Osteocyte (in vitro differentiated cells): Measurements from ENCODE around the gene MAGIX. TPM values are rescaled to one million over a fixed set of nuclear protein-coding genes. Genes with fewer than 3 reads are reported as not detected.

Experiments used
- DNase-seq: peaks from one replicate; pipeline ENCODE4 v3.0.0; 2021; ENCODE audit warnings: mixed read lengths; ENCODE audit not compliant: unreplicated experiment; ENCODE audit errors: extremely low spot score
- H3K27ac Mint-ChIP-seq: one replicate; pipeline ENCODE4 v1.8.0; 2021; ENCODE audit warnings: mild to moderate bottlenecking, mixed read lengths; ENCODE audit not compliant: unreplicated experiment
- H3K27me3 Mint-ChIP-seq: one replicate; pipeline ENCODE4 v1.8.0; 2021; ENCODE audit warnings: mixed read lengths; ENCODE audit not compliant: unreplicated experiment
- H3K36me3 Mint-ChIP-seq: one replicate; pipeline ENCODE4 v1.8.0; 2021; ENCODE audit warnings: mixed read lengths; ENCODE audit not compliant: unreplicated experiment
- H3K4me1 Mint-ChIP-seq: one replicate; pipeline ENCODE4 v1.8.0; 2021; ENCODE audit warnings: mixed read lengths; ENCODE audit not compliant: unreplicated experiment
- H3K4me3 Mint-ChIP-seq: one replicate; pipeline ENCODE4 v1.8.0; 2021; ENCODE audit warnings: mild to moderate bottlenecking, moderate library complexity, mixed read lengths; ENCODE audit not compliant: unreplicated experiment
- H3K9me3 Mint-ChIP-seq: one replicate; pipeline ENCODE4 v1.8.0; 2021; ENCODE audit warnings: mixed read lengths; ENCODE audit not compliant: unreplicated experiment
- long read RNA-seq: library from polyadenylated mRNA; unstranded; transcript quantifications from one replicate; pipeline ENCODE4 v2.0.0, GENCODE V29; 2021
- total RNA-seq: library from RNA; stranded (reverse); gene quantifications from 2 replicates; pipeline ENCODE4 v1.2.1, GENCODE V29; 2021
- TF ChIP-seq, protein P1 (sequence below): fragments of 200-600 bp; sonication (generic); IDR thresholded peaks from 2 replicates; pipeline ENCODE4 v1.5.0; 2021; ENCODE audit warnings: antibody characterized with exemption, mild to moderate bottlenecking, moderate library complexity

Gene MAGIX
- total RNA-seq = 1.2 and 2.3 TPM in 2 replicates
- long read RNA-seq, partial matches to known transcripts = 0 of 1 reads
- long read RNA-seq, other reads (novel, unspliced or antisense) = 0 of 1 reads

DNA sequence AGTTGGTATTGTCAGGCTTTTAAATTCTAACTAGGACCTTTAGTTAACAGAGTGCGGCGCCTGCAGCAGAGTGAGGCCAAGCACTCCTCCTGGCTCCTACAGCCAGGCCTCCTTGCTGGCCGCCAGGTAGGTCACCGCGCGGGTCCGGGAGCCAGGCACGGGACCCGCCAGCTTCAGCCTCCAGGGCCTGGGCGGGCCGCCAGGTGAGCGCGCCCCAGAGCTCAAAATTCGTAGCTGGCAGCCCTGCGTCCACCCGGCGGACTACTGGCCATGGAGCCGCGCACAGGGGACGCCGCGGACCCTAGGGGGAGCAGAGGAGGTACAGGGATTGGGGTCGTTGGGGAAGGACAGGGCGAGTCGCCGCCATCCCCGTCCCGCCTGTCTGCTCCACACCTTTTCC lies at the start of gene MAGIX:
Gene MAGIX, plus strand, starts transcription at position 139 of the 400 bp plus-strand sequence. Its CDS starts 132 bp downstream, at position 271.
- Mint-ChIP-seq H3K4me3 (peak within 1 kb of the TSS; percentile 71), H3K27ac (peak within 1 kb of the TSS; percentile 83), H3K27me3 (no peaks in the 10 kb centered on the region), H3K36me3 (no peaks in the 10 kb centered on the region), H3K4me1 (peaks cover 26% of the 10 kb centered on the region), H3K9me3 (peaks cover 3% of the 10 kb centered on the region)
- no peak for DNase-seq
- TF ChIP-seq, protein P1, sequence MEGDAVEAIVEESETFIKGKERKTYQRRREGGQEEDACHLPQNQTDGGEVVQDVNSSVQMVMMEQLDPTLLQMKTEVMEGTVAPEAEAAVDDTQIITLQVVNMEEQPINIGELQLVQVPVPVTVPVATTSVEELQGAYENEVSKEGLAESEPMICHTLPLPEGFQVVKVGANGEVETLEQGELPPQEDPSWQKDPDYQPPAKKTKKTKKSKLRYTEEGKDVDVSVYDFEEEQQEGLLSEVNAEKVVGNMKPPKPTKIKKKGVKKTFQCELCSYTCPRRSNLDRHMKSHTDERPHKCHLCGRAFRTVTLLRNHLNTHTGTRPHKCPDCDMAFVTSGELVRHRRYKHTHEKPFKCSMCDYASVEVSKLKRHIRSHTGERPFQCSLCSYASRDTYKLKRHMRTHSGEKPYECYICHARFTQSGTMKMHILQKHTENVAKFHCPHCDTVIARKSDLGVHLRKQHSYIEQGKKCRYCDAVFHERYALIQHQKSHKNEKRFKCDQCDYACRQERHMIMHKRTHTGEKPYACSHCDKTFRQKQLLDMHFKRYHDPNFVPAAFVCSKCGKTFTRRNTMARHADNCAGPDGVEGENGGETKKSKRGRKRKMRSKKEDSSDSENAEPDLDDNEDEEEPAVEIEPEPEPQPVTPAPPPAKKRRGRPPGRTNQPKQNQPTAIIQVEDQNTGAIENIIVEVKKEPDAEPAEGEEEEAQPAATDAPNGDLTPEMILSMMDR = no peak

DNA sequence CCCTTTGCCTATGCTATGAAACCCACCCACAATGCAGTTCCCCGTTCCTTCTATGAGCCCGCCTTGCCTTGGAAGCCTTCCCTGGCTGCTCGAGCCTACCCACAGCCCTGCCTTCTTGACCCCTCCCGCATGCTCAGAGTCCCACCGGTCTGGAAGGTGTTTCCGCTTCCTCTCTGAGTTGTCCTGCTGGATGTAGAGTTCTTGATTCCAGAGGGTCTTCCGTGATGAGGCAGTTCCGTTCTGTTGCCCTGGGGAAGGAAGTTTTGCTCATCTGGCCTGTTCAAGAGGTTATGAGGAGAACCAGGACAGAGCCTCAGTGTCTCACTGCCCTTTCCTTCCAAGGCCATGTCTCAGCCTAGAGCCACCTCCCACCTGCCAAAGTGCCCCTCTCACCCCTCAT lies 46.5 kb upstream of the MAGIX start:
- H3K9me3 Mint-ChIP-seq = peaks cover 5% of the 10 kb centered on the region
- no peaks in the 10 kb centered on the region for H3K27me3 Mint-ChIP-seq
- H3K27ac Mint-ChIP-seq = no peak overlapping the region
- H3K4me3 Mint-ChIP-seq = no peak overlapping the region
- no peaks in the 10 kb centered on the region for H3K4me1 Mint-ChIP-seq
- TF ChIP-seq, protein P1 = no peak
- H3K36me3 Mint-ChIP-seq = peaks cover 18% of the 10 kb centered on the region
- no peak for DNase-seq

DNA sequence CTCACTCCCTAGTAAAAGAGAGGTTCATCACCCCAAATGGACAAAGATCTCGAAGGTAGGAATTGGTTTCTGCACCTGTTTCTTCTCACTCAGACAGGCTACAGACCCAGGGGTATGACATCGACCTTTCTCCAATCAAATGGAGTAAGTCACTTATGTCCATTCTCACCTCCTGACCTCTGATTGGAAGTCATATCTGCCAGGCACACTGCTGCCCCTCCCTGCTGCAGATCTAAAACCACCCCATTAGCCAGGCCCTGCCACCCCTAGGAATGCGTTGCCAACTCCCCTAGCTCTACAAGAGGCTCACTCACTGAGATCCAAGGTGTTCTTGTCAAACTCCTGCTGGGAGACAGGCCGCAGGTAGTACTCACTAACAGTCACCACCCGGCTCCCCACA lies 45.8 kb upstream of the MAGIX start:
- Mint-ChIP-seq H3K9me3 (peaks cover 5% of the 10 kb centered on the region), H3K27ac (no peak overlapping the region)
- TF ChIP-seq, protein P1 = no peak

DNA sequence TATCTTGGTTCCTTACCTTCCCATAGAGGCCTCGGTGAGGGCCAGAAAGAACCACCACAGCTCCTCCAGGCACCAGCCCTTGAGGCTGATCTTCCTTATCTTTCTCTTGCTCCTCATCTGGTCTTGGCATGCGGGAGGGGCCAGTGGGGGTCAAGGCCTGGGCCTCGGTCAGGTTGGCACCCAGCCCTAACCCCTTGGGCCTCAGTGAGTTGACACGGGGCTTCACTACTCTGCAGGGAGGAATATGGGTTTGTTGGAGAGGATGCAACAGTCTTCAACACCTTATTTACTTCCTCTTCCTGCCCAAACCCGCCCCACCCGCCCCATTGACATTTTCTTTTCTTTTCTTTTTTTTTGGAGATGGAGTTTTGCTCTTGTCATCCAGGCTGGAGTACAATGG lies 45.0 kb upstream of the MAGIX start:
- Mint-ChIP-seq H3K4me3 (no peak overlapping the region), H3K36me3 (peaks cover 15% of the 10 kb centered on the region), H3K27me3 (no peaks in the 10 kb centered on the region), H3K4me1 (no peaks in the 10 kb centered on the region), H3K27ac (no peak overlapping the region), H3K9me3 (peaks cover 5% of the 10 kb centered on the region)
- no peak for DNase-seq
- TF ChIP-seq, protein P1 = no peak

More for the DNA sequence above, 45.8 kb upstream of the MAGIX start:
- Mint-ChIP-seq H3K4me3 (no peak overlapping the region), H3K4me1 (no peaks in the 10 kb centered on the region), H3K36me3 (peaks cover 18% of the 10 kb centered on the region), H3K27me3 (no peaks in the 10 kb centered on the region)
- DNase-seq = no peak

DNA sequence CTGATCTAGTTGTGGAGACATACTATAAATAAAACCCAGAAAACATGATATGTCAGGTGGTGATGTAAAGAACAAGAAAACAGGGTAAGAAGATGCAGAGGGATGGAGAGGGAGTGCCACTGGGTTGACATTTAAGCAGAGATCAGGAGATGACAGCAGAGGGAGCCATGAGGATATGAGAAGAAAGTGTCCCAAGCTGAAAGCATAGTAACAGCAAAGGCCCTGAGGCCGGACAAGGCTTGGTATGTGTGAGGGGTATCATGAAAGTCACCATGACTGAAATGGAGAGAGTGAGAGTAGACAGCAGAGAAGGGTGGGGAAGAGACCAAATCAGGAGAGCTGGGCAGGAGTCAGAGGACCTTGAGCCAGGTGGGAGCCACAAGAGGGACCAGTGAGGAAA lies 42.5 kb upstream of the MAGIX start:
- H3K27ac Mint-ChIP-seq = no peak overlapping the region
- no peaks in the 10 kb centered on the region for H3K27me3 Mint-ChIP-seq
- TF ChIP-seq, protein P1 = no peak
- peaks cover 5% of the 10 kb centered on the region for H3K9me3 Mint-ChIP-seq
- H3K4me3 Mint-ChIP-seq = no peak overlapping the region
- H3K4me1 Mint-ChIP-seq = peaks cover 4% of the 10 kb centered on the region
- no peak for DNase-seq
- peaks cover 11% of the 10 kb centered on the region for H3K36me3 Mint-ChIP-seq
